ENCODE data around the gene C2orf74. TPM values are rescaled to one million over a fixed set of nuclear protein-coding genes. Genes with fewer than 3 reads are reported as not detected.
"Not testable (repeated sequence)": the region's sequence is repeated elsewhere in the genome, so short reads cannot be mapped to it uniquely, and the experiment has no call there.

C2orf74 gene
- total RNA-seq, 4 donors from 2014 or later, result 4.2 to 7.1 (median 6.7) TPM; not detected in 1

DNA sequence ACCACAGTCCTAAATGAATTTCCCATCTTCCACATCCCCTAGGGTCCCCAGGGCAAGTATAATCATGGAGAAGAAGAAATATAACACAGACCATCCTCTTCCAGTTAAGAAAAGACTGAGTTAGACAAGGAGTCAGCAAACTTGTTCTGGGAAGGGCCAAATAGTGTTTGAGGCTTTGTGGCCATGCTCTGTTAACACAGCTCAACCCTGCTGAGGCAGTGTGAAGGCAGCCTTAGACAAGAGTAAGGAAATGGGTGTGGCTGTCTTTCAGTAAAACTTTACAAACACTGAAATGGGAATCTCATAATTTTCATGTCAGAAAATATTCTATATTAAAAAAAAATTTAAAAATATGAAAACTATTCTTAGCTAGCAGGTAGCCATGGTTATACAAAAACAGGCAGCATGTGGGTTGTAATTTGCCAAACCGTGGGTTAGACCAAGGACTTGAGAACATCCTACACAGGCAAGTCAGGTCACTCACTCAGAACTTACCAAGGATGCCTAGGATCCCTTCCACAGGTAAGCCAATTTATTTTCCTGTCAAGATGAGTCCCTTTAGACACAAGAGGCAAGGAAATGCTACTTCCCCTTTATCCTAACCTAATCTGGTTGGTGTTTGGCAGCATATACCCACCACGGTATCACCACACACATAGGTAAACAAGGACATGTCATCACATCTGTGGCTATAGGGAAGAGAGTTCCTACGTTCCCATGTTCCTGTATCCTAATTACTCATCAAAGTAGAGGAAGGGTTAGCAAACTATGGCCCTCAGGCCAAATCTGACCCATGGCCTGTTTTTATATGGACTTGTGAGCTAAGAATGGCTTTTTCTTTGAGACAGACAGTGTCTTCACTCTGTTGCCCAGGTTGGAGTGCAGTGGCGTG is 31.9 kb downstream of the C2orf74 start:
- no peaks in the 10 kb centered on the region for H3K9me3 ChIP-seq
- intact Hi-C loops (cut with DNase I; ENCODE audit: low total_unique reads) (no loop called here), in situ Hi-C loops (cut with MboI; ENCODE audit: low pct_ligation_motif_present in 1 of 4, low pct_unique_long_range_greater_than_20kb in 1 of 4, low sequenced_read_pairs in 3 of 4) (no loop called here)
- peaks cover 0 to 35% (median 8%) of the 10 kb centered on the region in 4 donors for H3K36me3 ChIP-seq
- DNase-seq, result no peak
- no peaks in the 10 kb centered on the region for H3K27me3 ChIP-seq
- 79 to 86% methylated on average over 2 to 4 of the region's 4 CpGs for WGBS, 2 donors (ENCODE audit: low coverage in 1 of 2)
- H3K27ac ChIP-seq, result no peak overlapping the region
- no peak overlapping the region for H3K4me3 ChIP-seq
- TF ChIP-seq, protein P1, sequence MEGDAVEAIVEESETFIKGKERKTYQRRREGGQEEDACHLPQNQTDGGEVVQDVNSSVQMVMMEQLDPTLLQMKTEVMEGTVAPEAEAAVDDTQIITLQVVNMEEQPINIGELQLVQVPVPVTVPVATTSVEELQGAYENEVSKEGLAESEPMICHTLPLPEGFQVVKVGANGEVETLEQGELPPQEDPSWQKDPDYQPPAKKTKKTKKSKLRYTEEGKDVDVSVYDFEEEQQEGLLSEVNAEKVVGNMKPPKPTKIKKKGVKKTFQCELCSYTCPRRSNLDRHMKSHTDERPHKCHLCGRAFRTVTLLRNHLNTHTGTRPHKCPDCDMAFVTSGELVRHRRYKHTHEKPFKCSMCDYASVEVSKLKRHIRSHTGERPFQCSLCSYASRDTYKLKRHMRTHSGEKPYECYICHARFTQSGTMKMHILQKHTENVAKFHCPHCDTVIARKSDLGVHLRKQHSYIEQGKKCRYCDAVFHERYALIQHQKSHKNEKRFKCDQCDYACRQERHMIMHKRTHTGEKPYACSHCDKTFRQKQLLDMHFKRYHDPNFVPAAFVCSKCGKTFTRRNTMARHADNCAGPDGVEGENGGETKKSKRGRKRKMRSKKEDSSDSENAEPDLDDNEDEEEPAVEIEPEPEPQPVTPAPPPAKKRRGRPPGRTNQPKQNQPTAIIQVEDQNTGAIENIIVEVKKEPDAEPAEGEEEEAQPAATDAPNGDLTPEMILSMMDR (IDR thresholded peaks at IDR 0.05), result no peak
- TF ChIP-seq POLR2A (IDR thresholded peaks at IDR 0.05) (no peak), EP300 (IDR thresholded peaks at IDR 0.05; ENCODE audit: low read depth) (no peak), POLR2AphosphoS5 (IDR thresholded peaks at IDR 0.05) (no peak)
- H3K4me1 ChIP-seq, result peaks cover 0 to 7% (median 2%) of the 10 kb centered on the region in 4 donors

DNA sequence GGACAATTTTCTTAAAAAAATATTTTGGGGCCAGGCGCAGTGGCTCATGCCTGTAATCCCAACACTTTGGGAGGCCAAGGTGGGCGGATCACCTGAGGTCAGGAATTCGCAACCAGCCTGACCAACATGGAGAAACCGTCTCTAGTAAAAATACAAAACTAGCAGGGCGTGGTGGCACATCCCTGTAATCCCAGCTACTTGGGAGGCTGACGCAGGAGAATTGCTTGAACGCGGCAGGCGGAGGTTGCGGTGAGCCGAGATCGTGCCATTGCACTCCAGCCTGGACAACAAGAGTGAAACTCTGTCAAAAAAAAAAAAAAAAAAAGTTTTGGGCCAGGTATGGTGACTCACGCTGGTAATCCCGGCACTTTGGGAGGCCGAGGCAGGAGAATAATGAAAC is 32.7 kb downstream of the C2orf74 start:
- WGBS, 2 donors (ENCODE audit: low coverage in 1 of 2), result 90 to 100% methylated on average over 1 to 15 of the region's 15 CpGs
- H3K27ac ChIP-seq; H3K4me3 ChIP-seq; intact Hi-C loops (cut with DNase I; ENCODE audit: low total_unique reads); H3K9me3 ChIP-seq; DNase-seq; H3K4me1 ChIP-seq; in situ Hi-C loops (cut with MboI; ENCODE audit: low pct_ligation_motif_present in 1 of 4, low pct_unique_long_range_greater_than_20kb in 1 of 4, low sequenced_read_pairs in 3 of 4); H3K27me3 ChIP-seq: not testable (repeated sequence)
- peaks cover 0 to 28% (median 7%) of the 10 kb centered on the region in 4 donors for H3K36me3 ChIP-seq

DNA sequence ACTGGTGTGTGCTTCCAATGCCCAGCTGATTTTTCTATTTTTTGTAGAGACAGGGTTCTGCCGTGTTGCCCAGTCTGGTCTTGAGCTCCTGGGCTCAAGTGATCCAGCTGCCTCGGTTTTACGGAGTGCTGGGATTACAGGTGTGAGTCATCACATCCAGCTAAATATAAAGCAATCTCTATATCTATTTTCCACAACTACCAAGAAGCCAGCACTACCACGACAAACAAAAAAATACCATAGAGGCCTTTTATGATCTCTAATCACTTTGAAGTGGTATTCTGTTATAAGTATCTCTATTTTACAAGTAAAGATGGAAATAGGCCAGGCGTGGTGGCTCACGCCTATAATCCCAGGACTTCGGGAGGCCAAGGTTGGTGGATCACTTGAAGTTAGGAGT is 34.7 kb downstream of the C2orf74 start:
- DNase-seq, result no peak
- no peaks in the 10 kb centered on the region for H3K9me3 ChIP-seq
- 55 to 72% methylated on average over 7 of the region's 7 CpGs for WGBS, 2 donors (ENCODE audit: low coverage in 1 of 2)
- H3K27me3 ChIP-seq, result no peaks in the 10 kb centered on the region
- no peak overlapping the region for H3K27ac ChIP-seq
- TF ChIP-seq POLR2AphosphoS5 (IDR thresholded peaks at IDR 0.05), result no peak
- TF ChIP-seq, protein P1 (IDR thresholded peaks at IDR 0.05), result no peak
- TF ChIP-seq EP300 (IDR thresholded peaks at IDR 0.05; ENCODE audit: low read depth), result no peak
- TF ChIP-seq POLR2A (IDR thresholded peaks at IDR 0.05), result no peak
- H3K4me3 ChIP-seq, result no peak overlapping the region
- in situ Hi-C loops (cut with MboI; ENCODE audit: low pct_ligation_motif_present in 1 of 4, low pct_unique_long_range_greater_than_20kb in 1 of 4, low sequenced_read_pairs in 3 of 4), result no loop called here
- intact Hi-C loops (cut with DNase I; ENCODE audit: low total_unique reads), result no loop called here
- H3K4me1 ChIP-seq, result peaks cover 0 to 7% (median 2%) of the 10 kb centered on the region in 4 donors
- H3K36me3 ChIP-seq, result peaks cover 0 to 19% (median under 1%) of the 10 kb centered on the region in 4 donors

DNA sequence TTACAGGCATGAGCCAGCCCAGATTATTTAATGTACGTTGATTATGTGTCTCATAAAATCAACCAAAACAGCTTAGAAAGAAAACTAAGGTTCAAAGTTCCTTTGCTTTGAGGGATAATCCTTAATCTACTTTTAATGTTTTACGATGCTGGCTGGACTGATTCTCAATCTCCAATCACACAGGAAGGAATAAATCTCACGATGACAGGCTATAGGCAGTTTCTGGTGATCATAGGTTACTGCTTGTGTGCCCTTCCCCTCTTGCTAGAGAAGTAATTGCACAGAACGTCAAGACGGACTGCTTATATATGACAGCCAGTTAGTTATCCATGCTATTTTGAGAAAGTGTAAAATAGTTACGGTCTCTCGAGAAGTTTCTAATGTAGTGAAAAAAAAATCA is 43.1 kb downstream of the C2orf74 start:
- peak overlapping the region; percentile 47 to 71 (median 54) for H3K27ac ChIP-seq
- DNase-seq, result no peak
- TF ChIP-seq, protein P1 (IDR thresholded peaks at IDR 0.05), result no peak
- peak in 2 of 3 donors; percentile 9 to 45 for TF ChIP-seq POLR2AphosphoS5 (IDR thresholded peaks at IDR 0.05)
- H3K27me3 ChIP-seq, result no peaks in the 10 kb centered on the region
- H3K4me3 ChIP-seq, result no peak overlapping the region
- WGBS, 2 donors (ENCODE audit: low coverage in 1 of 2), result 57 to 66% methylated on average over 6 to 7 of the region's 7 CpGs
- H3K36me3 ChIP-seq, result peaks cover 0 to 46% (median 18%) of the 10 kb centered on the region in 4 donors
- peaks cover 0 to 20% (median 8%) of the 10 kb centered on the region in 4 donors for H3K4me1 ChIP-seq
- intact Hi-C loops (cut with DNase I; ENCODE audit: low total_unique reads) (no loop called here), in situ Hi-C loops (cut with MboI; ENCODE audit: low pct_ligation_motif_present in 1 of 4, low pct_unique_long_range_greater_than_20kb in 1 of 4, low sequenced_read_pairs in 3 of 4) (no loop called here)
- no peaks in the 10 kb centered on the region for H3K9me3 ChIP-seq

Measured in transverse colon (tissue), 4 donors.